ENCODE results near the gene FNDC11. TPM values are rescaled to one million over a fixed set of nuclear protein-coding genes. Genes with fewer than 3 reads are reported as not detected.

Gene FNDC11
- total and polyA plus RNA-seq, 2 donors (not counting 3 experiments of a cell fraction or from before 2014, with no cell fraction given), result 0.71 to 1.9 TPM

GRCh38 chr20:63517376-63518309, 36.3 kb upstream of the FNDC11 start:
- TF ChIP-seq FOS (IDR thresholded peaks at IDR 0.05; ENCODE audit: borderline replicate concordance, insufficient read depth, low read length) (no peak), POLR2AphosphoS5 (IDR thresholded peaks at IDR 0.05; ENCODE audit: insufficient read depth, low read depth, low read length) (no peak), EZH2 (IDR thresholded peaks at IDR 0.05; ENCODE audit: borderline replicate concordance, low read depth, low read length, severe bottlenecking) (no peak), POLR2A (IDR thresholded peaks at IDR 0.05; ENCODE audit: low read depth, low read length) (no peak), MYC (IDR thresholded peaks at IDR 0.05; ENCODE audit: low read depth, low read length) (no peak), JUN (IDR thresholded peaks at IDR 0.05; ENCODE audit: borderline replicate concordance, insufficient read depth, insufficient read length, low read depth) (no peak), GATA2 (IDR thresholded peaks at IDR 0.05; ENCODE audit: insufficient read depth, insufficient read length, low read depth, low read length) (no peak)
- TF ChIP-seq, protein P1, sequence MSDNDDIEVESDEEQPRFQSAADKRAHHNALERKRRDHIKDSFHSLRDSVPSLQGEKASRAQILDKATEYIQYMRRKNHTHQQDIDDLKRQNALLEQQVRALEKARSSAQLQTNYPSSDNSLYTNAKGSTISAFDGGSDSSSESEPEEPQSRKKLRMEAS (IDR thresholded peaks at IDR 0.05; ENCODE audit: insufficient read depth, insufficient read length), result no peak
- TF ChIP-seq, protein P2, sequence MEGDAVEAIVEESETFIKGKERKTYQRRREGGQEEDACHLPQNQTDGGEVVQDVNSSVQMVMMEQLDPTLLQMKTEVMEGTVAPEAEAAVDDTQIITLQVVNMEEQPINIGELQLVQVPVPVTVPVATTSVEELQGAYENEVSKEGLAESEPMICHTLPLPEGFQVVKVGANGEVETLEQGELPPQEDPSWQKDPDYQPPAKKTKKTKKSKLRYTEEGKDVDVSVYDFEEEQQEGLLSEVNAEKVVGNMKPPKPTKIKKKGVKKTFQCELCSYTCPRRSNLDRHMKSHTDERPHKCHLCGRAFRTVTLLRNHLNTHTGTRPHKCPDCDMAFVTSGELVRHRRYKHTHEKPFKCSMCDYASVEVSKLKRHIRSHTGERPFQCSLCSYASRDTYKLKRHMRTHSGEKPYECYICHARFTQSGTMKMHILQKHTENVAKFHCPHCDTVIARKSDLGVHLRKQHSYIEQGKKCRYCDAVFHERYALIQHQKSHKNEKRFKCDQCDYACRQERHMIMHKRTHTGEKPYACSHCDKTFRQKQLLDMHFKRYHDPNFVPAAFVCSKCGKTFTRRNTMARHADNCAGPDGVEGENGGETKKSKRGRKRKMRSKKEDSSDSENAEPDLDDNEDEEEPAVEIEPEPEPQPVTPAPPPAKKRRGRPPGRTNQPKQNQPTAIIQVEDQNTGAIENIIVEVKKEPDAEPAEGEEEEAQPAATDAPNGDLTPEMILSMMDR (IDR thresholded peaks at IDR 0.05; ENCODE audit: extremely low read depth in 1 of 2, insufficient read depth in 1 of 2, low read depth in 1 of 2, low read length in 2 of 2), result no peak
- Histone ChIP-seq H3K27me3 (ENCODE audit: control insufficient read depth in 2 of 2, insufficient read depth in 2 of 2, low read length in 2 of 2) (no peaks in the 10 kb centered on the region), H3K9ac (replicated peaks; ENCODE audit: extremely low read depth, insufficient read depth, low read length) (no peak overlapping the region), H3K27ac (ENCODE audit: insufficient read depth, low read depth, low read length) (no peak overlapping the region), H3K4me1 (ENCODE audit: control insufficient read depth, extremely low read depth, insufficient read depth, low read length) (peaks cover 12% of the 10 kb centered on the region), H3K36me3 (ENCODE audit: control insufficient read depth in 2 of 2, extremely low read depth in 1 of 2, insufficient read depth in 2 of 2, low read length in 2 of 2) (peaks cover 0 to 2% of the 10 kb centered on the region in 2 experiments), H3K4me3 (replicated peaks in 1 of 3; ENCODE audit: insufficient read depth in 1 of 3, low read depth in 1 of 3, low read length in 3 of 3) (no peak overlapping the region), H3K9me3 (replicated peaks; ENCODE audit: control insufficient read depth, insufficient read depth, low read length) (no peaks in the 10 kb centered on the region), H2AFZ (ENCODE audit: low read depth, low read length) (no peak overlapping the region), H3K4me2 (ENCODE audit: insufficient read depth, low read length) (no peak overlapping the region), H3K9me1 (replicated peaks; ENCODE audit: control insufficient read depth, extremely low read depth, insufficient read depth, low read length) (no peaks in the 10 kb centered on the region), H3K79me2 (ENCODE audit: control insufficient read depth, insufficient read depth, low read length) (peaks cover 15% of the 10 kb centered on the region), H4K20me1 (replicated peaks; ENCODE audit: control insufficient read depth, extremely low read depth, insufficient read depth, low read length) (no peaks in the 10 kb centered on the region)
- no TSS peak for BruUV-seq (replicated peaks)
- intact Hi-C loops (cut with micrococcal nuclease), result loop anchor here (10.0 kb wide), 1 partner anchor 83 kb away; no protein-coding TSS in a partner anchor
- CTCF ChIA-PET, result interaction anchor here (1.1 to 1.9 kb wide), 3 partner anchors 14 to 21 kb away, joined by 3 to 13 read pairs (median 5); partner anchors contain the start of gene PTK6
- dilution Hi-C loops (cut with MboI; ENCODE audit: extremely low pct_ligation_motif_present, low sequenced_read_pairs), result no loop called here
- POLR2A ChIA-PET, result no interaction called here
- no peak for DNase-seq (ENCODE audit: low read depth, low spot score)
- FAIRE-seq, result no peak

Data from endothelial cell of umbilical vein (primary cell).